Endothelial cell (in vitro differentiated cells): ENCODE results near the gene FASN. TPM values are rescaled to one million over a fixed set of nuclear protein-coding genes. Genes with fewer than 3 reads are reported as not detected.

Experiments used
- DNase-seq: peaks from one replicate; pipeline ENCODE4 v3.0.0; 2021; ENCODE audit warnings: low spot score
- H3K27ac Mint-ChIP-seq: one replicate; pipeline ENCODE4 v1.8.0; 2021; ENCODE audit warnings: mixed read lengths, inconsistent platforms; ENCODE audit not compliant: unreplicated experiment
- H3K27me3 Mint-ChIP-seq: one replicate; pipeline ENCODE4 v1.8.0; 2021; ENCODE audit warnings: mild to moderate bottlenecking, moderate library complexity, mixed read lengths, inconsistent platforms; ENCODE audit not compliant: unreplicated experiment
- H3K36me3 Mint-ChIP-seq: one replicate; pipeline ENCODE4 v1.8.0; 2021; ENCODE audit warnings: mild to moderate bottlenecking, low read depth, mixed read lengths, inconsistent platforms; ENCODE audit not compliant: unreplicated experiment
- H3K4me1 Mint-ChIP-seq: one replicate; pipeline ENCODE4 v1.8.0; 2021; ENCODE audit warnings: mild to moderate bottlenecking, mixed read lengths, inconsistent platforms; ENCODE audit not compliant: unreplicated experiment
- H3K4me3 Mint-ChIP-seq: one replicate; pipeline ENCODE4 v1.8.0; 2021; ENCODE audit warnings: mild to moderate bottlenecking, mixed read lengths, inconsistent platforms; ENCODE audit not compliant: unreplicated experiment
- H3K9me3 Mint-ChIP-seq: one replicate; pipeline ENCODE4 v1.8.0; 2021; ENCODE audit warnings: mixed read lengths, inconsistent platforms; ENCODE audit not compliant: unreplicated experiment
- total RNA-seq: library from RNA; stranded (reverse); fragmentation: NEBNext Ultra II Directional; extraction: Animal tissue kit (Norgen Biotek cat#: 25700); gene quantifications from one replicate; pipeline ENCODE4 v1.2.1, GENCODE V29; 2021; ENCODE audit not compliant: unreplicated experiment
- TF ChIP-seq, protein P1 (sequence below): fragments of 200-600 bp; sonication (generic); IDR thresholded peaks from one replicate; pipeline ENCODE4 v1.5.0; 2021; ENCODE audit warnings: antibody characterized with exemption; ENCODE audit not compliant: unreplicated experiment

Gene FASN
- total RNA-seq, 1 donor from 2014 or later: 400 TPM

DNA sequence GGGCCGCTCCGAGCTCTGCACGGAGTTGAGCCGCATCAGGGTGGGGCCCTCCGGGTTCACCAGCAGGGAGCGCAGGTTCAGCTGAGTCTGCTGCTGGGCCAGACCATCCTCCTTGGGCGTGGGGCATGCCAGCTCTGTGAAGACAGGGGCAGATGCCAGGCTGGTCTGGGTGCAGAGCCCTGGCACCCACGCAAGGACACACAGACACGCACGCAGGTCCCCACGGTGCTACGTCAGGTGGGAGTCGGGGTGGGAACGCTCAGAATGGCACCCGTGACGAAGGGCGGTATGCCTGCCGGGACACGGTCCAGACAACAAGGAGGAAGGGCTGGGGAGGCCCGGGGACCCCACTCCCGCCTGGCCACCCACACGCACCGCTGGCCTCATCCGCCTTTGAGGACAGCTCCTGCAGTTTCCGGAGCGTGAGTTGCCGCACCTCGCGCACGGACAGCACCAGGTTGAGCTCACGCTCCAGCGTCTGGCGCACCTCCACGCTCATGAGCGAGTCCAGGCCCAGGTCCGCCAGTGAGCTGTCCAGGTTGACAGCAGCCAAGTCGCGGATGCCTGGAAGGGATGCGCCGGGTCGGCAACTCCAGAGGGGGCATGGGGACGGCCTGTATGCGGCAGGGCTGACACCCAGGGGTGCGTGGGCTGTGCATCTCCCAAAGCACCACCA is 17.1 kb downstream of the FASN start:
- Mint-ChIP-seq H3K4me1 (no peaks in the 10 kb centered on the region), H3K9me3 (no peaks in the 10 kb centered on the region), H3K27ac (no peak overlapping the region), H3K4me3 (no peak overlapping the region), H3K36me3 (peaks cover 4% of the 10 kb centered on the region), H3K27me3 (peaks cover 2% of the 10 kb centered on the region)
- DNase-seq: no peak
- TF ChIP-seq, protein P1, sequence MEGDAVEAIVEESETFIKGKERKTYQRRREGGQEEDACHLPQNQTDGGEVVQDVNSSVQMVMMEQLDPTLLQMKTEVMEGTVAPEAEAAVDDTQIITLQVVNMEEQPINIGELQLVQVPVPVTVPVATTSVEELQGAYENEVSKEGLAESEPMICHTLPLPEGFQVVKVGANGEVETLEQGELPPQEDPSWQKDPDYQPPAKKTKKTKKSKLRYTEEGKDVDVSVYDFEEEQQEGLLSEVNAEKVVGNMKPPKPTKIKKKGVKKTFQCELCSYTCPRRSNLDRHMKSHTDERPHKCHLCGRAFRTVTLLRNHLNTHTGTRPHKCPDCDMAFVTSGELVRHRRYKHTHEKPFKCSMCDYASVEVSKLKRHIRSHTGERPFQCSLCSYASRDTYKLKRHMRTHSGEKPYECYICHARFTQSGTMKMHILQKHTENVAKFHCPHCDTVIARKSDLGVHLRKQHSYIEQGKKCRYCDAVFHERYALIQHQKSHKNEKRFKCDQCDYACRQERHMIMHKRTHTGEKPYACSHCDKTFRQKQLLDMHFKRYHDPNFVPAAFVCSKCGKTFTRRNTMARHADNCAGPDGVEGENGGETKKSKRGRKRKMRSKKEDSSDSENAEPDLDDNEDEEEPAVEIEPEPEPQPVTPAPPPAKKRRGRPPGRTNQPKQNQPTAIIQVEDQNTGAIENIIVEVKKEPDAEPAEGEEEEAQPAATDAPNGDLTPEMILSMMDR: no peak

- H3K27ac Mint-ChIP-seq: no peak overlapping the region
- H3K27me3 Mint-ChIP-seq: peaks cover 2% of the 10 kb centered on the region
- peaks cover 4% of the 10 kb centered on the region for H3K36me3 Mint-ChIP-seq
- H3K4me3 Mint-ChIP-seq: no peak overlapping the region
- H3K9me3 Mint-ChIP-seq: no peaks in the 10 kb centered on the region
- H3K4me1 Mint-ChIP-seq: no peaks in the 10 kb centered on the region
- no peak for DNase-seq
- TF ChIP-seq, protein P1: no peak
Measured at GRCh38 chr17:82080048-82080788, 17.8 kb downstream of the FASN start.

GRCh38 chr17:82079001-82079677 is 18.9 kb downstream of the FASN start:
- Mint-ChIP-seq H3K36me3 (peaks cover 4% of the 10 kb centered on the region), H3K4me1 (no peaks in the 10 kb centered on the region), H3K4me3 (no peak overlapping the region), H3K27me3 (peaks cover 2% of the 10 kb centered on the region), H3K9me3 (no peaks in the 10 kb centered on the region), H3K27ac (no peak overlapping the region)
- no peak for DNase-seq
- TF ChIP-seq, protein P1: no peak

DNA sequence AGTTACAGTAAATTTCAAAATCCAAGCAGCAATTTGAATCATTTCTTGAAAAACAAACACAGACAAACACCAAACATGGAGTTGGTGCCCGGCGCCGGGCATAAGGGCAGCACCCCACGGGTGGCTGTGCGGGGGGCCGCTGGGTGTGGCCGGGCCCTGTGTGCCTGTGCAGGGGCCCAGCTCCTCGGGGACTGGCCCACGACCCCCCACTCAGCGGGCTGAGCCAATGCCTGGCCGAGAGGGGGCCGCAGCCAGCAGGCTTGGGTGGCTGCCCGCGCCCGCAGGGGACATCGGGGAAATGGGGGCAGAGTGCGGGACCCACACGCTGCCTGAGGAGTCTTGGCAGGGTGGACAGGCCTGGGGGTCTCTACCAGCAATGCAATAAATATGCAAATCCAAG is 19.6 kb downstream of the FASN start:
- no peak overlapping the region for H3K4me3 Mint-ChIP-seq
- H3K27me3 Mint-ChIP-seq: peaks cover 3% of the 10 kb centered on the region
- no peaks in the 10 kb centered on the region for H3K4me1 Mint-ChIP-seq

More for the DNA sequence above, 19.6 kb downstream of the FASN start:
- peaks cover 4% of the 10 kb centered on the region for H3K36me3 Mint-ChIP-seq
- no peaks in the 10 kb centered on the region for H3K9me3 Mint-ChIP-seq
- TF ChIP-seq, protein P1: no peak
- DNase-seq: no peak
- peak overlapping the region; percentile 43 for H3K27ac Mint-ChIP-seq
